PFSK-1 (cell line): ENCODE results near the gene SERPINB8.

Experiments
- FOXP2 ChIP-seq: optimal IDR thresholded peaks from 2 replicates; pipeline ENCODE3; 2011; ENCODE audit warnings: borderline replicate concordance, control low read depth, inconsistent platforms; ENCODE audit not compliant: insufficient read depth; ENCODE audit errors: extremely low read length, extremely low read depth
- POLR2AphosphoS5 ChIP-seq: IDR thresholded peaks from 2 replicates; pipeline ENCODE4 v1.6.1; 2012; ENCODE audit warnings: low read depth, mild to moderate bottlenecking, control low read depth, low read length, moderate library complexity
- REST ChIP-seq, 2 experiments: IDR thresholded peaks; 2 replicates each; pipeline versions ENCODE4 v1.6.1 to v1.8.0; 2011 to 2012; ENCODE audit warnings: low read depth in 2 of 2, low read length in 2 of 2, control low read depth in 1 of 2, inconsistent platforms in 1 of 2, mild to moderate bottlenecking in 1 of 2, moderate library complexity in 1 of 2; ENCODE audit not compliant: insufficient read depth in 1 of 2
- SIN3A ChIP-seq: IDR thresholded peaks from 2 replicates; pipeline ENCODE4 v1.6.1; 2012; ENCODE audit warnings: mild to moderate bottlenecking, low read length, moderate library complexity, borderline replicate concordance; ENCODE audit not compliant: insufficient read depth
- TAF1 ChIP-seq: IDR thresholded peaks from 2 replicates; pipeline ENCODE4 v1.6.1; 2012; ENCODE audit warnings: low read length, control low read depth, borderline replicate concordance; ENCODE audit not compliant: insufficient read depth

SERPINB8 gene

GRCh38 chr18:63963615-63964256, 6.1 kb upstream of the SERPINB8 start:
- TF ChIP-seq SIN3A (no peak), FOXP2 (no peak), REST (IDR thresholded peaks at IDR 0.05; ENCODE audit: insufficient read depth in 1 of 2, low read depth in 2 of 2, low read length in 2 of 2) (no peak), POLR2AphosphoS5 (no peak), TAF1 (no peak)

GRCh38 chr18:63964908-63965307, 5.0 kb upstream of the SERPINB8 start:
- TF ChIP-seq POLR2AphosphoS5 = no peak
- no peak for TF ChIP-seq FOXP2
- no peak for TF ChIP-seq REST (IDR thresholded peaks at IDR 0.05; ENCODE audit: insufficient read depth in 1 of 2, low read depth in 2 of 2, low read length in 2 of 2)
- TF ChIP-seq TAF1 = no peak
- TF ChIP-seq SIN3A = no peak

GRCh38 chr18:63965716-63966330, 4.1 kb upstream of the SERPINB8 start:
- no peak for TF ChIP-seq TAF1
- no peak for TF ChIP-seq POLR2AphosphoS5
- TF ChIP-seq REST (IDR thresholded peaks at IDR 0.05; ENCODE audit: insufficient read depth in 1 of 2, low read depth in 2 of 2, low read length in 2 of 2) = no peak
- TF ChIP-seq FOXP2 = no peak

GRCh38 chr18:63970809-63971205, 926 bp downstream of the SERPINB8 start:
- no peak for TF ChIP-seq POLR2AphosphoS5
- no peak for TF ChIP-seq REST (IDR thresholded peaks at IDR 0.05; ENCODE audit: insufficient read depth in 1 of 2, low read depth in 2 of 2, low read length in 2 of 2)
- no peak for TF ChIP-seq FOXP2
- no peak for TF ChIP-seq SIN3A
- TF ChIP-seq TAF1 = no peak
